PC-9 (cell line): ENCODE measurements around the gene VDR. TPM values are rescaled to one million over a fixed set of nuclear protein-coding genes. Genes with fewer than 3 reads are reported as not detected.

Experiments used
- BruUV-seq: library from RNA; stranded (reverse); fragments of 400-500 nt; replicated peaks from 2 replicates; lab custom pipeline; 2021; lab: Mats Ljungman, UMichigan
- CTCF ChIA-PET: fragments of 300-600 bp; sonication (Branson Sonifier 250); formaldehyde crosslinking; loops from one replicate; lab custom pipeline; 2022; ENCODE audit warnings: antibody characterized with exemption; lab: Charles Lee
- POLR2A ChIA-PET: fragments of 300-600 bp; sonication (Branson Sonifier 250); formaldehyde crosslinking; loops from one replicate; lab custom pipeline; 2022; ENCODE audit warnings: antibody characterized with exemption; ENCODE audit not compliant: unreplicated experiment; lab: Charles Lee
- DNase-seq, 2 experiments: peaks; one replicate each; pipeline versions ENCODE4 v3.0.0 to v3.0.0-alpha.2; 2015 to 2022; ENCODE audit warnings: mixed read lengths in 1 of 2
- H2AFZ ChIP-seq: fragments of 200-600 bp; sonication (generic); 2 replicates; pipeline ENCODE4 v1.8.1; 2017; ENCODE audit warnings: antibody characterized with exemption
- H3F3A ChIP-seq: fragments of 200-600 bp; sonication (generic); 2 replicates; pipeline ENCODE4 v1.8.1; 2017; ENCODE audit warnings: antibody characterized with exemption, mild to moderate bottlenecking, low read depth; ENCODE audit not compliant: insufficient read depth
- H3K27ac ChIP-seq: fragments of 200-600 bp; sonication (generic); 2 replicates; pipeline ENCODE4 v1.6.1; 2016; ENCODE audit warnings: mixed run types
- H3K27me3 ChIP-seq: fragments of 200-600 bp; sonication (generic); 2 replicates; pipeline ENCODE4 v1.6.1; 2016; ENCODE audit warnings: low read depth, mixed run types; ENCODE audit not compliant: insufficient read depth
- H3K36me3 ChIP-seq: fragments of 200-600 bp; sonication (generic); 2 replicates; pipeline ENCODE4 v1.6.1; 2016; ENCODE audit warnings: low read depth, mixed run types
- H3K4me1 ChIP-seq: fragments of 200-600 bp; sonication (generic); replicated peaks from 2 replicates; pipeline ENCODE4 v1.6.1; 2016; ENCODE audit warnings: mixed run types; ENCODE audit not compliant: insufficient read depth
- H3K4me2 ChIP-seq: fragments of 200-600 bp; sonication (generic); 2 replicates; pipeline ENCODE4 v1.6.1; 2017; ENCODE audit warnings: mixed run types
- H3K4me3 ChIP-seq: fragments of 200-600 bp; sonication (generic); 2 replicates; pipeline ENCODE4 v1.6.1; 2016; ENCODE audit warnings: mixed run types
- H3K79me2 ChIP-seq: fragments of 200-600 bp; sonication (generic); 2 replicates; pipeline ENCODE4 v1.6.1; 2017; ENCODE audit warnings: low read depth, mixed run types
- H3K9me2 ChIP-seq: fragments of 200-600 bp; sonication (generic); 2 replicates; pipeline ENCODE4 v1.8.1; 2017; ENCODE audit warnings: mild to moderate bottlenecking; ENCODE audit not compliant: insufficient read depth
- H3K9me3 ChIP-seq: fragments of 200-600 bp; sonication (generic); 2 replicates; pipeline ENCODE4 v1.8.1; 2016; ENCODE audit warnings: low read depth; ENCODE audit not compliant: insufficient read depth
- H4K20me1 ChIP-seq: fragments of 200-600 bp; sonication (generic); 2 replicates; pipeline ENCODE4 v1.8.1; 2017; ENCODE audit not compliant: insufficient read depth
- EZH2 ChIP-seq: fragments of 200-600 bp; sonication (generic); IDR thresholded peaks from 2 replicates; pipeline ENCODE4 v1.8.0; 2017; ENCODE audit warnings: antibody characterized with exemption, low read depth
- intact Hi-C: fragments of 100-400 bp; cut with micrococcal nuclease; formaldehyde crosslinking; loops from one replicate; pipeline ENCODE4 v1.10.0; 2022; ENCODE audit not compliant: unreplicated experiment
- total RNA-seq: library from RNA; stranded (reverse); gene quantifications from 2 replicates; pipeline ENCODE4 v1.2.3, GENCODE V29; 2021
- TF ChIP-seq, protein P1 (sequence below): fragments of 200-600 bp; sonication (generic); conservative IDR thresholded peaks from 2 replicates; pipeline ENCODE4 v1.6.1; 2017; ENCODE audit warnings: mixed run types, antibody characterized with exemption, mild to moderate bottlenecking, moderate library complexity

Gene VDR
- total RNA-seq, 1 experiment from 2014 or later: 12.3 TPM

DNA sequence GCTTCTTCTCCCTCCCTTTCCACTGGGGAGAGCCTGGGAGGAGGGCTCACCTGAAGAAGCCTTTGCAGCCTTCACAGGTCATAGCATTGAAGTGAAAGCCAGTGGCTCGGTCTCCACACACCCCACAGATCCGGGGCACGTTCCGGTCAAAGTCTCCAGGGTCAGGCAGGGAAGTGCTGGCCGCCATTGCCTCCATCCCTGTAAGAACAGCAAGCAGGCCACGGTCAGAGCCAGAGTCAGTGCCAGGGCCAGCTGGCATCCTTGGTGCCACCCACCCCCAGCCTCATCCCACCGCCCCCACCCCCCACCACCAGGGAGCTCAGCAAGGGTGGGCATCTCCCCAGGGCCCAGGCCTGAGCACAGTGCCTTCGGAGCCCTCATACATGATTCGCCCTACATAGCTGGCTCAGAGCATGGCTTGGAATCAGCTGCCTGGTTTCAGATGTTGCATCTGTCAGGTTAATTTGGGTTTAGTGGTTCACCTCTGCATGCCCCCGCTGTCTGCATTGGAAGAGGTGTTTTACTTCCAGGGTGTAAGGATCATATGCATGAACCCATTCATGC, 25.8 kb downstream of the VDR start:
- no peak for TF ChIP-seq EZH2
- TF ChIP-seq, protein P1, sequence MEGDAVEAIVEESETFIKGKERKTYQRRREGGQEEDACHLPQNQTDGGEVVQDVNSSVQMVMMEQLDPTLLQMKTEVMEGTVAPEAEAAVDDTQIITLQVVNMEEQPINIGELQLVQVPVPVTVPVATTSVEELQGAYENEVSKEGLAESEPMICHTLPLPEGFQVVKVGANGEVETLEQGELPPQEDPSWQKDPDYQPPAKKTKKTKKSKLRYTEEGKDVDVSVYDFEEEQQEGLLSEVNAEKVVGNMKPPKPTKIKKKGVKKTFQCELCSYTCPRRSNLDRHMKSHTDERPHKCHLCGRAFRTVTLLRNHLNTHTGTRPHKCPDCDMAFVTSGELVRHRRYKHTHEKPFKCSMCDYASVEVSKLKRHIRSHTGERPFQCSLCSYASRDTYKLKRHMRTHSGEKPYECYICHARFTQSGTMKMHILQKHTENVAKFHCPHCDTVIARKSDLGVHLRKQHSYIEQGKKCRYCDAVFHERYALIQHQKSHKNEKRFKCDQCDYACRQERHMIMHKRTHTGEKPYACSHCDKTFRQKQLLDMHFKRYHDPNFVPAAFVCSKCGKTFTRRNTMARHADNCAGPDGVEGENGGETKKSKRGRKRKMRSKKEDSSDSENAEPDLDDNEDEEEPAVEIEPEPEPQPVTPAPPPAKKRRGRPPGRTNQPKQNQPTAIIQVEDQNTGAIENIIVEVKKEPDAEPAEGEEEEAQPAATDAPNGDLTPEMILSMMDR: no peak
- POLR2A ChIA-PET: interaction anchor here (0.6 kb wide), 1 partner anchor 26 kb away, joined by 3 read pairs; the partner anchor contains the start of gene VDR
- Histone ChIP-seq H3K4me1 (peaks cover 15% of the 10 kb centered on the region), H3F3A (no peaks in the 10 kb centered on the region), H3K4me3 (no peak overlapping the region), H3K27me3 (no peaks in the 10 kb centered on the region), H2AFZ (no peak overlapping the region), H3K4me2 (no peak overlapping the region), H3K9me2 (no peaks in the 10 kb centered on the region), H4K20me1 (no peaks in the 10 kb centered on the region), H3K9me3 (no peaks in the 10 kb centered on the region), H3K27ac (no peak overlapping the region), H3K36me3 (no peaks in the 10 kb centered on the region; the same call in 1 of the 2 replicates), H3K79me2 (no peaks in the 10 kb centered on the region)
- CTCF ChIA-PET: no interaction called here
- DNase-seq: no peak
- intact Hi-C loops: no loop called here
- BruUV-seq: no TSS peak

DNA sequence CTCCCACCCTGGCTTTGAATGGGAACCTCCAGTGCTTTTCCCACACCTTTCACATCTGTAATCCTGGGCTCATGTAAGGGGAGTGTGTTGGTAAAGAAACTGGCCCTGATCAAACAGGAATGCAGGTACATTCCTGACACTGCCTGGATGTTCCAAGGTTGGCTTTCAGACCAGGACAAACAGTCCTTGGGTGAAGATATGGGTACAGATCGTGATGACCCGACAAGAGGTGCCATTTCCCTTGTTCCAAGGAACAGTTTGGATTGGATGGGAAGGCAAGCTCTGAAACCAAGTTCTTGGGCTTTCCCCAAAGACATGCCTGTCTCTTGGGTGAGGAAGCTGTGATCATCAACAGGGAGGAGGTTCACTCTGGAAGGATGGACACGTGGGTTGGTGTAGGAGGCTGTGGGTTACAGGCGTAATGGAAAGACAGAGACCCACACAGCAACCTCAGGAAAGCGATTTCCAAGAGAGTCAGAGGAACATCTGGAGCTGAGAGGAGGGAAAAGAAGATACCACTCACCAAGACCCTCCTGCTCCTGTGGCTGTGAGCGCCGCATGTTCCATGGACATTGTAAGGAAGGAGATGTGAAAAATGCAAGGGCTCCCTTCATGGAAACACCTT, 26.4 kb downstream of the VDR start:
- no peak overlapping the region for H3K4me3 ChIP-seq
- H3K36me3 ChIP-seq: no peaks in the 10 kb centered on the region; the same call in 1 of the 2 replicates
- H3K4me2 ChIP-seq: no peak overlapping the region

DNA sequence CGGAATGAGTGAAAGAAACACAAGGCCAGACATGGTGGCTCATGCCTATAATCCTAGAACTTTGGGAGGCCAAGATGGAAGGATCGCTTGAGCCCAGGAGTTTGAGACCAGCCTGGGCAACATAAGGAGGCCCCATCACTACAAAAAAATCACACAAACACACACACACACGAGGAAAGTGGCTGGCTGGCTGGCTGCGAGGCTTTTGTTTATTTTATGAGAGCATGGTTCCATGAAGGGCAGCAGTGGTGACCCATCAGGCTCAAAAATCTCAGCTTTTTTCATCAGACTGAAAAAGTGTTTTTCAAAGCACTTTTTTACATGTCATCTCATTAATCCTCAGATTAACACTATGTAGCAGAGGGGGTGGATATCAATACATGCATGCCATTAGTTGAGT, 27.7 kb downstream of the VDR start:
- POLR2A ChIA-PET: interaction anchor here (0.6 kb wide), 1 partner anchor 75 kb away, joined by 7 read pairs; no protein-coding TSS in a partner anchor
- TF ChIP-seq EZH2: no peak
- TF ChIP-seq, protein P1: no peak
- Histone ChIP-seq H2AFZ (no peak overlapping the region), H3K4me2 (no peak overlapping the region), H3K4me1 (peaks cover 11% of the 10 kb centered on the region), H3K9me2 (no peaks in the 10 kb centered on the region), H3F3A (no peaks in the 10 kb centered on the region), H4K20me1 (no peaks in the 10 kb centered on the region), H3K9me3 (no peaks in the 10 kb centered on the region), H3K27ac (no peak overlapping the region), H3K79me2 (no peaks in the 10 kb centered on the region), H3K27me3 (no peaks in the 10 kb centered on the region), H3K36me3 (no peaks in the 10 kb centered on the region; the same call in 1 of the 2 replicates), H3K4me3 (no peak overlapping the region)
- intact Hi-C loops: no loop called here
- no peak for DNase-seq
- CTCF ChIA-PET: no interaction called here
- no TSS peak for BruUV-seq

More for the DNA sequence above, 26.4 kb downstream of the VDR start:
- Histone ChIP-seq H3K79me2 (no peaks in the 10 kb centered on the region), H4K20me1 (no peaks in the 10 kb centered on the region), H3K9me3 (no peaks in the 10 kb centered on the region), H3F3A (no peaks in the 10 kb centered on the region), H2AFZ (no peak overlapping the region), H3K4me1 (peaks cover 15% of the 10 kb centered on the region), H3K27me3 (no peaks in the 10 kb centered on the region), H3K27ac (no peak overlapping the region), H3K9me2 (no peaks in the 10 kb centered on the region)
- intact Hi-C loops: no loop called here
- BruUV-seq: no TSS peak
- POLR2A ChIA-PET: no interaction called here
- DNase-seq: no peak
- TF ChIP-seq, protein P1: no peak
- no peak for TF ChIP-seq EZH2
- CTCF ChIA-PET: no interaction called here
